K562 (cell line): ENCODE results near the gene KRT80.

Experiments used
- CBX8 ChIP-seq: fragments of 200-600 bp; sonication (generic); IDR thresholded peaks from 2 replicates; pipeline ENCODE4 v1.6.1; 2012; ENCODE audit warnings: borderline replicate concordance, mixed run types, low read depth, mild to moderate bottlenecking, moderate library complexity, mixed read lengths, low read length, control low read depth, inconsistent platforms; ENCODE audit not compliant: poor library complexity, severe bottlenecking; ENCODE audit errors: extremely low read depth
- CTCF ChIP-seq, 3 experiments: IDR thresholded peaks in 2 of 3; conservative IDR thresholded peaks in 1 of 3; 2 replicates each; pipeline ENCODE4 v1.5.1; 2011 to 2012; ENCODE audit warnings: low read length in 3 of 3, mild to moderate bottlenecking in 3 of 3, control low read depth in 2 of 3, improper control_type of control experiment in 1 of 3, inconsistent platforms in 1 of 3, low read depth in 1 of 3, mixed read lengths in 1 of 3, moderate library complexity in 1 of 3; ENCODE audit not compliant: insufficient read depth in 2 of 3
- GABPA ChIP-seq: fragments of 200-800 bp; sonication (Bioruptor generic); conservative IDR thresholded peaks from 2 replicates; pipeline ENCODE4 v1.6.1; 2016; ENCODE audit warnings: low read depth, missing genetic modification characterization, missing compliant biosample characterization
- IRF1 ChIP-seq: sonication (generic); formaldehyde crosslinking; IDR thresholded peaks from 2 replicates; pipeline ENCODE4 v1.8.0; 2022; ENCODE audit warnings: missing genetic modification reagents, mild to moderate bottlenecking, borderline replicate concordance
- JUND ChIP-seq, 2 experiments: IDR thresholded peaks; 2 replicates in 1 of 2; 3 replicates in 1 of 2; pipeline ENCODE4 v1.6.1; 2011; ENCODE audit warnings: borderline replicate concordance in 2 of 2, low read depth in 2 of 2, low read length in 2 of 2, improper control_type of control experiment in 1 of 2, missing biosample characterization in 1 of 2, missing genetic modification characterization in 1 of 2, missing genetic modification reagents in 1 of 2
- REST ChIP-seq, 2 experiments: fragments of 450-650 bp; formaldehyde crosslinking in 1 of 2; IDR thresholded peaks; 2 replicates each; pipeline versions ENCODE4 v1.4.0 to v1.6.1; 2014 to 2020; ENCODE audit warnings: mild to moderate bottlenecking in 2 of 2, borderline replicate concordance in 1 of 2, low read depth in 1 of 2
- ZBTB5 ChIP-seq: fragments of 450-650 bp; IDR thresholded peaks from 2 replicates; pipeline ENCODE4 v1.6.1; 2017; ENCODE audit warnings: antibody characterized with exemption
- TF ChIP-seq, protein P1 (sequence below): fragments of 150-350 bp; conservative IDR thresholded peaks from 2 replicates; pipeline ENCODE4 v1.6.1; 2014; ENCODE audit warnings: low read length

GRCh38 chr12:52122904-52123303 lies 68.9 kb downstream of the KRT80 start:
- TF ChIP-seq IRF1 = no peak
- TF ChIP-seq, protein P1, sequence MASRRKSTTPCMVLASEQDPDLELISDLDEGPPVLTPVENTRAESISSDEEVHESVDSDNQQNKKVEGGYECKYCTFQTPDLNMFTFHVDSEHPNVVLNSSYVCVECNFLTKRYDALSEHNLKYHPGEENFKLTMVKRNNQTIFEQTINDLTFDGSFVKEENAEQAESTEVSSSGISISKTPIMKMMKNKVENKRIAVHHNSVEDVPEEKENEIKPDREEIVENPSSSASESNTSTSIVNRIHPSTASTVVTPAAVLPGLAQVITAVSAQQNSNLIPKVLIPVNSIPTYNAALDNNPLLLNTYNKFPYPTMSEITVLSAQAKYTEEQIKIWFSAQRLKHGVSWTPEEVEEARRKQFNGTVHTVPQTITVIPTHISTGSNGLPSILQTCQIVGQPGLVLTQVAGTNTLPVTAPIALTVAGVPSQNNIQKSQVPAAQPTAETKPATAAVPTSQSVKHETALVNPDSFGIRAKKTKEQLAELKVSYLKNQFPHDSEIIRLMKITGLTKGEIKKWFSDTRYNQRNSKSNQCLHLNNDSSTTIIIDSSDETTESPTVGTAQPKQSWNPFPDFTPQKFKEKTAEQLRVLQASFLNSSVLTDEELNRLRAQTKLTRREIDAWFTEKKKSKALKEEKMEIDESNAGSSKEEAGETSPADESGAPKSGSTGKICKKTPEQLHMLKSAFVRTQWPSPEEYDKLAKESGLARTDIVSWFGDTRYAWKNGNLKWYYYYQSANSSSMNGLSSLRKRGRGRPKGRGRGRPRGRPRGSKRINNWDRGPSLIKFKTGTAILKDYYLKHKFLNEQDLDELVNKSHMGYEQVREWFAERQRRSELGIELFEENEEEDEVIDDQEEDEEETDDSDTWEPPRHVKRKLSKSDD = no peak
- TF ChIP-seq CBX8 = no peak
- no peak for TF ChIP-seq ZBTB5
- no peak for TF ChIP-seq GABPA (tag)
- TF ChIP-seq REST (IDR thresholded peaks at IDR 0.05; ENCODE audit: borderline replicate concordance) = no peak
- no peak for TF ChIP-seq REST (CRISPR knock-in tag; IDR thresholded peaks at IDR 0.05; ENCODE audit: low read depth)
- TF ChIP-seq JUND (IDR thresholded peaks at IDR 0.05; ENCODE audit: borderline replicate concordance, low read depth, low read length) = no peak
- TF ChIP-seq JUND (tag; IDR thresholded peaks at IDR 0.05; ENCODE audit: borderline replicate concordance, low read depth, low read length) = no peak
- no peak for TF ChIP-seq CTCF (IDR thresholded peaks at IDR 0.05 in 2 of 3, conservative IDR thresholded peaks at IDR 0.05 in 1 of 3; ENCODE audit: insufficient read depth in 2 of 3, low read depth in 1 of 3, low read length in 3 of 3)
